Islet precursor cell (in vitro differentiated cells): ENCODE results near the gene CENPX.

Source experiments
- DNase-seq: peaks from one replicate; pipeline ENCODE4 v3.0.0-alpha.2; 2018

CENPX gene

DNA sequence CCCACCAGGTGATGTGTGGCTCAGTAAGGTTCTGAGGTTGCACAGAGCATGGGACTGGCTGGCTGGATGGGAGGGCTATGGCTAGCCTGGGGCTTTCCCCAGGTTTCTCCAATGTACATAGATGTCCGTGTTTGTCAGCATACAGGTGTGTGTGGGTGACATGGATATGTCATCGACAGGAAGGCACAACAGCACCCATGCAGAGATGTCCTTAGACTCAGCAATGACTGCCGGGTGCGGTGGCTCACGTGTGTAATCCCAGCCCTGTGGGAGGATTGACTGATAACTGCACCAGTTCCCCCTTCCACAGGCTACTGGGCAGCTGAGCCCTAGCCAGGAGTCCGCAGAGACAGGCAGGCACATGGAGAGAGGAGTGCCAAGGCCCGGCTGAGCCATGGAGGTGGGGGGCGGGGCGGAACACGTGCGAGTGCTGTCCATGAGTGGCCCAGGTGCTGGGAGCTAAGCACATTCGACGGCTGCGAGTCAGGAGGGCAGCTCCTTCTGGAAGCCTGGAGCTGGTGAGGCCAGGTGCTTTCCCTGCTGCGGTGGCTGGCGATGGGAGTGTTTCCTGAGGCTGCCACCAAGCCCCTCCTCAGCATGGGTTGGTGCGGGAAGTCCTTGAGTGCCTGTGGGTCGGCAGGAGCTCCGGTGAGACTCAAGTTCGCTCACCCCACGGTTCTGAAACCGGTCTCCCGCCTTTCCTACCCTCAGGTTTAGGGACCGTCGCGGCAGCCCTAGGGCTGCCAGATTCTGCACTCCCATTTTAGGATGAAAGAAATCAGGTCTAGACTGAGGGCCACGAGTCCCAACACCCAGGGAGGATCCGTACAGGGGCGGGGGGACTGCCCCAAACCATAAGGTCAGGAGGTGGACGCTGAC, 46.1 kb downstream of the CENPX start:
- peak; percentile 79 for DNase-seq

DNA sequence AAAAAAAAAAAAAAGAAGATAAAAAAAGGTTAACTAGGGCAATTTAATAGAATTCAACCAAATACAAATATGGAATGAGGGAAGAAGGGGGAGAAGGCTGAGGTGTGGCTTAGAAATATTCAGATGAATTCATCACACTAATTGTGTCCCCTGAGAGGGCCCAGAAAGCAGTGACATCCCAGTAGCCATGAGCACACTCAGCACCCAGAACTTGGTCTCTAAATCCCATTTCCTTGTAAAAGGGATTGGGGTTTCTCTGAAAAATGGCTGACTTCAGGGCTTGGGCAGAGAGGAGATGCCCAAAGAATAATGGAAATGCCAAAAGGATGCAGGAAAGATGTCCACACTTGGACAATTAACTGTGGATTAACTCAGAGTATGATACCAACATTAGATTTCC, 49.2 kb downstream of the CENPX start:
- DNase-seq = no peak

- DNase-seq = no peak
These were observed 53.5 kb downstream of the CENPX start for GRCh38 chr17:81968850-81969812.
